Right hindlimb (tissue), 1 donor: ENCODE data around the gene PKN2.
"Not testable (repeated sequence)": the region's sequence is repeated elsewhere in the genome, so short reads cannot be mapped to it uniquely, and the experiment has no call there.

Source experiments
- DNase-seq: peaks from one replicate; pipeline ENCODE4 v3.0.0-alpha.2; 2018

PKN2 gene

GRCh38 chr1:88680911-88681622 is 3.0 kb upstream of the PKN2 start:
- no peak for DNase-seq

GRCh38 chr1:88684482-88685258 is 597 bp downstream of the PKN2 start:
- DNase-seq, result peak; percentile 79

- DNase-seq, result no peak
These were observed 1.2 kb downstream of the PKN2 start for GRCh38 chr1:88685259-88685620.

DNA sequence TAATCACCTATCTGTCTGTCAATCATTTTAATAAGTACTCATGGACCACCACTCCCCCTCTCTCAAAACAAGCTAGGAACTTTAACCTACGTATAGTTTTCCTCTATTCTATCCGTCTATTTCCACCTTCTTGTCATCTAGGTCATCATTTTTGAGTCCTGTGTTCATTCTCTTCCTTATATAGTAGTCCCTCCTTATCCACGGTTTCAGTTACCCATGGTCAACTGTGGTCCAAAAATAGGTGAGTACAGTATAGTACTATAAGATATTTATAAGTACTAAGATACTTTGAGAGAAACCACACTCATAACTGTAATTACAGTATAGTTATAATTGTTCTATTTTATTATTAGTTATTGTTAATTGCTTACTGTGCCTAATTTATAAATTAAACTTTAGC is 7.5 kb downstream of the PKN2 start:
- no peak for DNase-seq

GRCh38 chr1:88695781-88696180 is 11.7 kb downstream of the PKN2 start:
- no peak for DNase-seq

GRCh38 chr1:88697503-88697902 is 13.4 kb downstream of the PKN2 start:
- no peak for DNase-seq

- no peak for DNase-seq
These were observed 14.1 kb downstream of the PKN2 start for GRCh38 chr1:88698140-88698539.

DNA sequence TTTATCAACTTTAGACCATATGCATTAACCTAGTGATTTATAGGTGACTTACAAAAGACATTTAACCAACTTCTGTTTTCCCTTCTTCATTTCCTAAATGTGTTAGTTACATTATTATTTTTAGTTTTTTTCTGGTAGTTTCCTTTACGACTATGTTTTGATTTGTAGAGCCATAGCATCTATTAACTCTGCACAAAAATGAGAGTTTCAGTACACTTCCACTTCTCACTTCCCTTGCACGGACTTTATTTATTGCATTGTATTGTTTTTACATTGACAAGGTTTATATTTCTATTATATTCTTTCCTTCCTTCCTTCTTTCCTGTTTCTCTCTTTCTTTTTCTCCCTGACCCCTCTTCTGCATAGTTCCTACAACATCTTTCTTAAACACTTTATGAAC is 14.7 kb downstream of the PKN2 start:
- no peak for DNase-seq

DNA sequence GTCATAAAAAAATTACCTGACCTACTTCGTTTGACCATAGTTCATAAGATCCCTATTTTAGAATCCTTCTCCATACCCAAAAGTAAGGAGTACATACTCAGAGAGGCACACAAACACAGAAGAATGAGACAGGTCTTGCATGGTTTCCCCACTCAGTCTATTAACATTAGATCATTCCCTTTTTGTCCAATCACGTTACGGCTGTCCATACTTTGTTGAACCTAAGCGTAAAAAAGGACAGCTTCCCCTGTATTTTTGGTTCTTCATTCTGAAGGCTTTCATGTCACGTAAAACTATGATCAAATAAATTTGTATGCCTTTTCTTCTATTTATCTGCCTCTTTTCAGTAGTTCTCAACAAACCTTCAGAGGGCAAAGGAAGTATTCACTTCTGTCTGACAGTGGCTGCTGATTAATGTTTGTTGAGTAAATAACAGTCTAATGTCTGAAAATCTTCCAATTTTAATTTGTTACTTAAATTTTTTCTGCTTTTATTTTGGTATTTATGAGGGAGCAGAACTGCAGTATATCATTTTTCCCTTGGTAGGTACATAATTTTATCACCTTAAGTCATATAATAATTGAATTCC is 16.4 kb downstream of the PKN2 start:
- DNase-seq, result no peak

- no peak for DNase-seq
These were observed 17.2 kb downstream of the PKN2 start for GRCh38 chr1:88701275-88701674.

DNA sequence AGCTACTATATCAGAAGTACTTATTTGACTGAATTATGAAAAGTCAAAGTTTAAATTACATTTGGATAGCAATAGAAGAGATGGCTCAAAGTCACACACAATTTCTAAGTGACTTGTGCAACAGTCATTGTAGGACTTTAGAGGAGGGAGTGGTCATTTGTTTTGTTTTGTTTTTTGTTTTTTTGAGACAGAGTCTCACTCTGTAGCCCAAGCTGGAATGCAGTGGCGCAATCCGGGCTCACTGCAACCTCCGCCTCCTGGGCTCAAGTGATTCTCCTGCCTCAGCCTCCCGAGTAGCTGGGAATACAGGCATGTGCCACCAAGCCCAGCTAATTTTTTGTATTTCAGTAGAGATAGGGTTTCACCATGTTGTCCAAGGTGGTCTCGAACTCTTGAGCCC is 17.7 kb downstream of the PKN2 start:
- not testable (repeated sequence) for DNase-seq

DNA sequence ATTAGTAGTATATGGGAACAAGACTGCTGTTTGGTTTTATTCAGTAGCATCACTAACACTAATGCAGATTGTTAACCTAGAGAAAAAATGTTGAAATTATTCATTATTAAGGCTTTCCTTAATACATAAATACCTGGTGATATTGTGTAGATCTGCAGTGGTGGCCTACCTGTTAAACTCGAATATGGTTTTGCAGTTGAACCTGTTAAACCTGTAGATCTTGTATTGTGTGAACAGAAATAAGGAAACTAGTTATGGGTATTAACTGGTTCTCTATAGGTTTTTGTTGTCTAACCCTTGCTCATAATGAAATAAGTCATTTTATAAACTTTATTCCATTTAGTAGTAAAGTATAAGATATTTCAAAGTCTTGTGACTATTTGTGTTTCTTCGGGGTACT is 23.9 kb downstream of the PKN2 start:
- DNase-seq, result no peak

DNA sequence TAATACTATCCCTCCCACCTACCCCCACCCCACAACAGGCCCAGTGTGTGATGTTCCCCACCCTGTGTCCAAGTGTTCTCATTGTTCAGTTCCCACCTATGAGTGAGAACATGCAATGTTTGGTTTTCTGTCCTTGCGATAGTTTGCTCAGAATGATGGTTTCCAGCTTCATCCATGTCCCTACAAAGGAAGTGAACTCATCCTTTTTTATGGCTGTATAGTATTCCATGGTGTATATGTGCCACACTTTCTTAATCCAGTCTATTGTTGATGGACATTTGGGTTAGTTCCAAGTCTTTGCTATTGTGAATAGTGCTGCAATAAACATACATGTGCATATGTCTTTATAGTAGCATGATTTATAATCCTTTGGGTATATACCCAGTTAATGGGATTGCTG is 28.8 kb downstream of the PKN2 start:
- not testable (repeated sequence) for DNase-seq

- not testable (repeated sequence) for DNase-seq
These were observed 32.5 kb downstream of the PKN2 start for GRCh38 chr1:88716571-88716970.

- DNase-seq, result no peak
These were observed 38.4 kb downstream of the PKN2 start for GRCh38 chr1:88722492-88722891.

GRCh38 chr1:88726697-88727096 is 42.6 kb downstream of the PKN2 start:
- DNase-seq, result no peak

DNA sequence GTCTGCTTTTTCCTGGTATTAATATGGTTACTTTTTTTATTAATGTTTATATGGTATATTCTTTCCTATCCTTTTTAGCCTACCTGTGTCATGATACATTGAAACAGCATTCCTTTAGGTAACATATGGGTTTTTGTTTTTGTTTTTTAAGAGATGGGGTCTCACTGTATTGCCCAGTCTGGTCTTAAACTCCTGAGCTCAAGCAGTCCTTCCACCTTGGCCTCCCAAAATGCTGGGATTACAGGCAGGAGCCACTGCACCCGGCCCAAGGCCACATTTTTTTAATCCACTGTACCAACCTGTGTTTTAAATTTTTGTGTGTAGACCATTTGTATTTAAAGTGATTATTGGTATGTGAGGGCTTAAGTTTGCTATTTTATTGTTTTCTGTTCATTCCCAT is 43.1 kb downstream of the PKN2 start:
- DNase-seq, result no peak

DNA sequence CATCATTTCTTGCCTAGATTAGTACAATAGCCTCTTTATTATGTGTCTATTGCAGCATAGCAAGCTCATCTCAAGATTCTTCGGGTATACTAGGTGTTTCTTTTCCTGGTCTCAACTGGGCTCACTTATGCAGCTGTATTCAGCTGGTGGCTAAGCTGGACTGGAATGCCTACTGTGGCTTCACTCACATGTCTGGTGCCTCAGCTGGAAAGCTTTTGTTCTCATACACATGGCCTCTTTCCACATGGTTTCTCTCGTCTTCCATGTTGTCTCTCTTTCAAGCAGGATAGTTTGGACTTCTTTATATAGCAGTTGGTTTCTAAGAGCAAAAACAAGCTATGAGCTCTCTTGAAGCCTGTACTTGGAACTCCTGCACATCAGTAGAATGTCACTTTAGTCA is 45.2 kb downstream of the PKN2 start:
- DNase-seq, result no peak

GRCh38 chr1:88730132-88730675 is 46.1 kb downstream of the PKN2 start:
- no peak for DNase-seq

DNA sequence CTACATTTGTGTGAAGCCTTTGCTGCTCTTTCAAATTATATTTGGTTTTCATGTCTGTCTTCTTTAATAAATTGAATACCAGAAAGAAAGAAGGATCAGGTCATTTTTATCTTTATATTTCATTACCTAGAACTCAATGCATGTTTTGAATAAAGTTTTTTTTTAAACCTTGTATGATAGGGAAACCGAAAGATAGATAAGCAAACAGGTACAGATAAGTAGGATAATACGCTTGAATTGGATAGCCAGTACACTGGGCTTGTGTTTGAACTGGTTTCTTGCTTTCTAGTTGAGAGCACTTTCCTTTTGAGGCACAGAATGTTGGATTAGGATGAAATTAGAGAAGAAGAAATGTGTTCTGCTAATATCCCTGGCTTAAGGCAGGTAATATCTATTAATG is 46.9 kb downstream of the PKN2 start:
- DNase-seq, result no peak

DNA sequence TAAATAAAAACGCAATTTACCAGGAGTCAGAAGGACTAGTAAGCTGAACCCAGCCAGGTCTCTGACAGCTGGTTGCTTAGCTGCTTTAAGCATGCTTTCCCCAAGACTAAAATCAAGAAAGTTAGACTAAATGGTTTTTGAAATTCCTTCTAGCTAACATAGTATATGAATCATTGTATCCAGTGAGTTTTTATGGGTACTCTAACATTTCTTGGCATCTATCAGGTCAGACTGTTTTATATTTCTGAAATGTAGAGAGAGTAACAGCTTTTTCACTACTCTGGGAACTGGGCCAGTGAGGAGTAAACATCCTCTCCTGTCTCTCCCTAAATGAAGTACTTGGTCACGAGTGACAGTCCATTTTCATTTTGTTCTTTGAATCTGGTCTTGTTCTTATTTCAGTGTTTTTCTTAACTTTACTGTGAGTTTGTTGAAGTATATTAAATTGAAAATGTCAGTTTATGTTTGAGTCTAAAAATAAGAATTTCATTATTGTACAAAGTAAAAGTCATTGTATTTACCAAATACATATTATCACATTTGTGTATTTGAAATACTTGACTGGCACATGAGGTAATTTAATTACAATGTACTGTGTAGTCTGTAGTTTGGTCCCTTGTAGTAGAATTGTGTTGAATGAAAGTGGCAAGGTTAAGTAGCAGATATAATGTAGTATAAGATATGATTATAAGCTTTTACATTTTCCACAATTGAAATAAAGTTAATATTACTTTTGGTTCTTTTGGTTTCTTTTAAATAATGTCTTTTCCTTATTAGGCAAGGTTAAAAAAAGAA is 47.6 kb downstream of the PKN2 start:
- peak; percentile 54 for DNase-seq

DNA sequence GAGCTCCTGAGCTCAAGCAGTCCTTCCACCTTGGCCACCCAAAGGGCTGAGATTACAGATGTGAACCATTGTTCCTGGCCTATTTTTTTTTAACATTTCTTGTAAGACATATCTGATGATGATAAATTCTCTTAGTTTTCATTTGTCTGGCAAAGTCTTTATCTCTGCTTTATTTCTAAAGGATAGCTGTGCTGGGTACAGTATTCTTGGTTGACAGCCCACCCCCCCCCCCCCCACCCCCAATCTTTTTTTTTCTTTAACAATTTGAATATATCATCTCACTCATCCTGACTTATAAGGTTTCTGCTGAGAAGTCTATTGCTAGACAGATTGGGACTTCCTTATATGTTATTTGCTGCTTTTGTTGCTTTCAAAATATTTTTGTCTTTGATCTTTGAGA is 51.3 kb downstream of the PKN2 start:
- DNase-seq, result no peak

GRCh38 chr1:88735909-88736308 is 51.8 kb downstream of the PKN2 start:
- DNase-seq, result no peak
